Measurements from ENCODE around the gene FARSA.
A peak's percentile ranks its signal among the peaks of the same experiment; 100 is the strongest.
"Not testable (repeated sequence)": the region's sequence is repeated elsewhere in the genome, so short reads cannot be mapped to it uniquely, and the experiment has no call there.

FARSA gene

GRCh38 chr19:12965017-12965811, 31.7 kb upstream of the FARSA start:
- TF ChIP-seq GATA1 (IDR thresholded peaks at IDR 0.05; ENCODE audit: low read depth, low read length) (no peak), POLR2A (IDR thresholded peaks at IDR 0.05; ENCODE audit: low read length) (no peak)
- DNase-seq = peak; percentile 85 to 93

DNA sequence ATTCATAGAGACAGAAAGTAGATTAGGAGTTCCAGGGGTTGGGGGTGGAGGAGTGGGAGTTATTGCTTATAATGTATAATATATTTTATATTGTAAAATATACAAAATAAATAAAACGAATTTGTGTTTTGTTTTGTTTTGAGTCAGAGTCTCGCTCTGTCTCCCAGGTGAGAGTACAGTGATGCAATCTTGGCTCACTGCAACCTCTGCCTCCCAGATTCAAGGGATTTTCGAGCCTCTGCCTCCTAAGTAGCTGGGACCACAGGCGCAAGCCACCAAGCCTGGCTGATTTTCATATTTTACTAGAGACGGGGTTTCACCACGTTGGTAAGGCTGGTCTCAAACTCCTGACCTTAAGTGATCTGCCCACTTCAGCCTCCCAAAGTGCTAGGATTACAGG, 26.0 kb upstream of the FARSA start:
- no peak for DNase-seq
- TF ChIP-seq GATA1 (IDR thresholded peaks at IDR 0.05; ENCODE audit: low read depth, low read length) (no peak), POLR2A (IDR thresholded peaks at IDR 0.05; ENCODE audit: low read length) (no peak)

DNA sequence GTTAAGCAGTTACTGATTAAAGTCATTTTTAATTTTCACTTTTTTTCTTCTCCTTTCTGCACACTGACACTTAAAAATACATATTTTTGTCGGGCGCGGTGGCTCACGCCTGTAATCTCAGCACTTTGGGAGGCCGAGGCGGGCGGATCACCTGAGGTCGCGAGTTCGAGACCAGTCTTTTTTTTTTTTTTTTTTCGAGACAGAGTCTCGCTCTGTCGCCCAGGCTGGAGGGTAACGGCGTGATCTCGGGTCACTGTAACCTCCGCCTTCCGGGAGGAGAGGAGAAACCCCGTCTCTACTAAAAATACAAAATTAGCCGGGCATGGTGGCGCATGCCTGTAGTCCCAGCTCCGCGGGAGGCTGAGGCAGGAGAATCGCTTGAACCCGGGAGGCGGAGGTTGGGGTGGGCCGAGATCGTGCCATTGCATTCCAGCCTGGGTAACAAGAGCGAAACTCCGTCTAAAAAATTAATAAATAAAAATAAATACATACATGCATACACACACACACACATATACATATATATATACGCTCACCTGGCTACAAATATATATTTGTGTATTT, 24.0 kb upstream of the FARSA start:
- not testable (repeated sequence) for DNase-seq

- peak; percentile 88 to 89 for DNase-seq
- TF ChIP-seq GATA1 (IDR thresholded peaks at IDR 0.05; ENCODE audit: low read depth, low read length) = no peak
- TF ChIP-seq POLR2A (IDR thresholded peaks at IDR 0.05; ENCODE audit: low read length) = peak; percentile 82
These were observed 23.2 kb upstream of the FARSA start, which contains the start of gene GADD45GIP1 for GRCh38 chr19:12956446-12957388. GADD45GIP1 (minus strand) TSS chr19:12957223; CDS start chr19:12957212, 11 bp downstream.

- peak in 1 of 2 experiments; percentile 70 for DNase-seq
- TF ChIP-seq GATA1 (IDR thresholded peaks at IDR 0.05; ENCODE audit: low read depth, low read length) = no peak
- TF ChIP-seq POLR2A (IDR thresholded peaks at IDR 0.05; ENCODE audit: low read length) = no peak
These were observed 22.5 kb upstream of the FARSA start for GRCh38 chr19:12955996-12956395.

DNA sequence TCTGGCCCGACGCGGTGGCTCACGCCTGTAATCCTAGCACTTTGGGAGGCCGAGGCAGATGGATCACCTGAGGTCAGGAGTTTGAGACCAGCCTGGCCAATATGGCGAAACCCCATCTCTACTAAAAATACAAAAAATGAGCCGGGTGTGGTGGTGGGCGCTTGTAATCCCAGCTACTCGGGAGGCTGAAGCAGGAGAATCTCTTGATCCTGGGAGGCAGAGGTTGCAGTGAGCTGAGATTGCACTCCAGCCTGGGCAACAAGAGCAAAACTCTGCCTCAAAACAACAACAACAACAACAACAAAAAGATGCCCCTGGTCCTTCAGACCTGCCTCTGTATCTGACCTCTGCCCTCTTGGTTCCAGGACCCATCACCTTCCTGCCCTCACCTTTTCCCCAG, 22.1 kb upstream of the FARSA start:
- DNase-seq = not testable (repeated sequence)

DNA sequence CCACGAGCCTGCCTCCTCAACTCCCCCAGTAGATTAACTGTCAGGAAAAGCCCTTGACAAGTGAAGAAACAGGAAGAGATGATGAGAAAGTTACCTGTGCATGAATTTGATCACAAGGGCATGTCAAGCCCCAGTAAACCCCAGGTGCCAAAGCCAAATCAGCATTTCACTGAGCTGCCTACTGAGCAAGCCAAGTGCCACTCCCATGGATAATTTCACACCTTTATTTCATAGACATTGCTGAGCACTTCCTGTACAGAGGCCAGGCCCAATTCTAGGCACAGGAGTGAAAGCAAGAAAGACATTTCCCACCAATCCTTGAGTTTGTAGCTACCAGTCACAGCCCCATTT, 21.1 kb upstream of the FARSA start:
- DNase-seq = no peak
- TF ChIP-seq POLR2A (IDR thresholded peaks at IDR 0.05; ENCODE audit: low read length) (no peak), GATA1 (IDR thresholded peaks at IDR 0.05; ENCODE audit: low read depth, low read length) (no peak)

GRCh38 chr19:12953799-12954611, 20.5 kb upstream of the FARSA start:
- TF ChIP-seq GATA1 (IDR thresholded peaks at IDR 0.05; ENCODE audit: low read depth, low read length) (no peak), POLR2A (IDR thresholded peaks at IDR 0.05; ENCODE audit: low read length) (peak; percentile 60)
- no peak for DNase-seq

DNA sequence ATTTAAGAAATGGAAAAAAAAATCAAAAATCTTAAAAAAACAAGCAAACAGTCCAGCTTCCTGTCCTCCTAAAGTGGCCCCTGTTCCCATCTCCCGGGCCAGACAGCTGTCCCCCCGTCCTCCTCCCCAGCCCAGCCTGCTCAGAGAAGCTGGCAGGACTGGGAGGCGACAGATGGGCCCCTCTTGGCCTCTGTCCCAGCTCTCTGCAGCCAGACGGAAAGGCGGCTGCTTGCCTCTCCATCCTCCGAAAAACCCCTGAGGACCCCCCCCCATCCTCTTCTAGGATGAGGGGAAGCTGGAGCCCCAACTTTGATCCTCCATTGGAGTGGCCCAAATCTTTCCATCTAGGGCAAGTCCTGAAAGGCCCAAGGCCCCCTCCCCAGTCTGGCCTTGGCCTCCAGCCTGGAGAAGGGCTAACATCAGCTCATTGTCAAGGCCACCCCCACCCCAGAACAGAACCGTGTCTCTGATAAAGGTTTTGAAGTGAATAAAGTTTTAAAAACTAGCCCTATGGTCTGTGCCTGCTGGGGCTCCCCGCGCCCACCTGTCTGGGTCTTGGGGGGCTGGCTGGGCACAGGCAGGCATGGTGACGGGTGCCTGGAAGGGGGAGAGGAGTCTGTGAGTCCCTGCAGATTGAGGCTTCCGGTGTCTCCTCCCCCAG, 19.8 kb upstream of the FARSA start:
- peak in 1 of 2 experiments; percentile 55 for DNase-seq
- TF ChIP-seq POLR2A (IDR thresholded peaks at IDR 0.05; ENCODE audit: low read length) = no peak
- no peak for TF ChIP-seq GATA1 (IDR thresholded peaks at IDR 0.05; ENCODE audit: low read depth, low read length)

GRCh38 chr19:12952488-12953137, 19.1 kb upstream of the FARSA start:
- TF ChIP-seq GATA1 (IDR thresholded peaks at IDR 0.05; ENCODE audit: low read depth, low read length) = no peak
- no peak for TF ChIP-seq POLR2A (IDR thresholded peaks at IDR 0.05; ENCODE audit: low read length)
- no peak for DNase-seq

GRCh38 chr19:12952050-12952449, 18.5 kb upstream of the FARSA start:
- DNase-seq = not testable (repeated sequence)

DNA sequence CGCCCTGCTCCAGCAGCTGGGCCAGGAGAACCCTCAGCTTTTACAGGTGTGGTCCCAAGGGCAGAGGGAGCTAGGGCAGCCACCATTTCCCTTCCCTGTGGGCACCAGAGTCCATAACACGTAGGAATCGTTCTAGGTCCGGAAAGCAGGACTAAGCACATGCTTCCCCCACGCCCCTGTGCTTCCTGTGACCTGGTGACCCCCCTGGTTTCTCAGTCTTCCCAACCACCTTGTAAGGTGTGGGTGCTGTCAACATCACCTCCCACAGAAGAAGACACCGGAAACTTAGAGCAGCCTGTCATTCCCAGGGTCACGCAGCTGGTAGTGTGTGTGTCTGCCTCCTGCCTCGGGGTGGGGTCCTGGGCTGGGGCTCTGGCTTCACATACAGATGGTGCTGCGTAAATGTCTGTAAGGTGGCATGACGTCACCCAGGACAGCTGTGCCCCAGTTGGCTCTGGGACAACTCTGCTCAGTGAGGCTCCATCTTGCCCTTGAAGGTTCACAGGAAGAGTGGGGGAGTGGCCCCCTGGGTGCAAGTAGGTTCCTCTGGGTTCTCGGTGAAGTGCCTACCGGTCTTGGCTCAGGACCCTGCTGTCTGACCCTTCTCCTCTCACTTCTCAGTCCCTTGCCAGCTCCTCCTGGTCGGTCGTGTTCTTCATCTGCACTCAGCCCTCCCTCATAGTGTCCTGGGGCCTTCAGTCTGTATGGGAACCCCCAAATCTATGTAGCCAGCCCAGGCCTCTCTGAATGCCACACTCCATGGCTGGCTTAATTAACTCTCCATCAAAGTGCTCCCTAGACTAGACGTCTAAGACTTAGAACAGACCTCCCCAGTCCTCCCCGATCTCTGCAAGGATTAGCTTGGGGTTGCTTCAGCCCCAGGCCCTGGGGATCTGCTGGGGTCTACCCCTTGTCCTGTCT, 16.1 kb upstream of the FARSA start:
- no peak for DNase-seq
- TF ChIP-seq POLR2A (IDR thresholded peaks at IDR 0.05; ENCODE audit: low read length) (no peak), GATA1 (IDR thresholded peaks at IDR 0.05; ENCODE audit: low read depth, low read length) (no peak)

Measured in erythroblast (primary cell).